ENCODE results near the gene ANKRD23. TPM values are rescaled to one million over a fixed set of nuclear protein-coding genes. Genes with fewer than 3 reads are reported as not detected.

The ANKRD23 gene
- polyA plus RNA-seq, 1 of the 3 experiments (the other 2 are of a cell fraction), result 3.1 TPM

DNA sequence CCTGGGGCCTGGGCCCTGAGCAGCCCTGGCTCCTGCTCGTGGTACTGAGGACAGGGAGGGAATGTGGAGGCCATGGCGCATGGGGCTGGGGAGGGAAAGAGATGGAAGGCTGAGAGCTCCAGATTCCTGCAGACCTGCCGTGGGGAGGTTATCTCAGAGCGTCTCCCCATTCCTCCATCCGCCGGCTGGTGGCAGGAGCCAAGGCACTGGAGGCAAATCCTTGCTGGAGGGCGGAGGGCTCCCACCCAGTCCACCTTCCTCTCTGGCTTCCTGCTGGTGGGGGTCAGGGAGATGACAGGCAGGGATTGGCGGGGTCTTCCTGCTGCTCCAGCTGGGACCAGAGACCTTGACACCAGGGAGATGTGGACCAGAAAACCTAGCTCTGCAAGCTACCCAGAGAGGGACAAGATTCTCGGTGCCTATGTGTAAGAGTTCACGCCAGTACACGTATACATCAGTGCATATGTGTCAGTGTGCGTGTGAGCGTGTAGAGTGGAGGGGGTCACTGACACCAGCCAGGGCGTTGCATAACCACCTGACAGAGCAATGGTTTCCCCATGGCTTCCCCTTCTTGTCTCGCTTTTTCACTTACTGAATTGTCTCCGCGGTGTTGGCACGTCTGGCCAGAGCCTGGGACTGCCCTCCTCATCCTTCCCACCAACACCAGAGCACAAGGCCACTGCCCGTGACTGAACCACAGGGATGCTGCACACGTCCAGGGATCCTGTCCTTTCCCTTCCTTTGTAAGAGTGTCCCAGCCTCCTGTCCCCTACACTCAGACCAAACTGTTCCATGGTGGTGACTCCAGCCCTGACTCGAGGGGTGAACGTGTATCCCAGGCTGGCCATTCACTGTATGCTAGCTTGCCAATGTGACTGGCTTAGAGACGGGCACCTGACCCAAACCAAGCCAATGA is 41.9 kb upstream of the ANKRD23 start:
- no peaks in the 10 kb centered on the region for H3K36me3 ChIP-seq (replicated peaks in 1 of 2; ENCODE audit: control insufficient read depth in 1 of 2, insufficient read depth in 2 of 2, low read length in 1 of 2)
- H3K4me1 ChIP-seq (ENCODE audit: control insufficient read depth in 1 of 2, insufficient read depth in 2 of 2, low read depth in 1 of 2, low read length in 1 of 2), result peaks cover 0 to 18% of the 10 kb centered on the region in 2 experiments; a peak in 2 of 4 replicates
- ChIA-PET POLR2A (no interaction called here), CTCF (interaction anchor here (1.2 to 3.0 kb wide), 4 partner anchors 17 to 76 kb away, joined by 3 to 6 read pairs (median 4); partner anchors contain the start of gene ANKRD39)
- no peak overlapping the region for H2AFZ ChIP-seq (ENCODE audit: low read depth)
- H3K9ac ChIP-seq, result no peak overlapping the region
- DNase-seq, result no peak
- H3K9me2 ChIP-seq, result no peaks in the 10 kb centered on the region
- H3K27ac ChIP-seq (ENCODE audit: low read depth in 2 of 2, low read length in 1 of 2), result no peak overlapping the region
- TF ChIP-seq RFX5 (IDR thresholded peaks at IDR 0.05; ENCODE audit: low read length), result no peak
- TF ChIP-seq, protein P1, sequence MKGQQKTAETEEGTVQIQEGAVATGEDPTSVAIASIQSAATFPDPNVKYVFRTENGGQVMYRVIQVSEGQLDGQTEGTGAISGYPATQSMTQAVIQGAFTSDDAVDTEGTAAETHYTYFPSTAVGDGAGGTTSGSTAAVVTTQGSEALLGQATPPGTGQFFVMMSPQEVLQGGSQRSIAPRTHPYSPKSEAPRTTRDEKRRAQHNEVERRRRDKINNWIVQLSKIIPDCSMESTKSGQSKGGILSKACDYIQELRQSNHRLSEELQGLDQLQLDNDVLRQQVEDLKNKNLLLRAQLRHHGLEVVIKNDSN (IDR thresholded peaks at IDR 0.05; ENCODE audit: borderline replicate concordance, low read depth), result no peak
- TF ChIP-seq FOXM1 (IDR thresholded peaks at IDR 0.05; ENCODE audit: low read depth), result no peak
- TF ChIP-seq NRF1 (IDR thresholded peaks at IDR 0.05; ENCODE audit: low read depth, low read length), result no peak
- TF ChIP-seq, protein P2, sequence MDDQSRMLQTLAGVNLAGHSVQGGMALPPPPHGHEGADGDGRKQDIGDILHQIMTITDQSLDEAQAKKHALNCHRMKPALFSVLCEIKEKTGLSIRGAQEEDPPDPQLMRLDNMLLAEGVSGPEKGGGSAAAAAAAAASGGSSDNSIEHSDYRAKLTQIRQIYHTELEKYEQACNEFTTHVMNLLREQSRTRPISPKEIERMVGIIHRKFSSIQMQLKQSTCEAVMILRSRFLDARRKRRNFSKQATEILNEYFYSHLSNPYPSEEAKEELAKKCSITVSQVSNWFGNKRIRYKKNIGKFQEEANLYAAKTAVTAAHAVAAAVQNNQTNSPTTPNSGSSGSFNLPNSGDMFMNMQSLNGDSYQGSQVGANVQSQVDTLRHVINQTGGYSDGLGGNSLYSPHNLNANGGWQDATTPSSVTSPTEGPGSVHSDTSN (IDR thresholded peaks at IDR 0.05), result no peak
- no peak for TF ChIP-seq FOSL2 (IDR thresholded peaks at IDR 0.05; ENCODE audit: borderline replicate concordance, low read depth)
- no peak for TF ChIP-seq SIN3A (IDR thresholded peaks at IDR 0.05; ENCODE audit: borderline replicate concordance, low read depth, low read length)
- TF ChIP-seq, protein P3, sequence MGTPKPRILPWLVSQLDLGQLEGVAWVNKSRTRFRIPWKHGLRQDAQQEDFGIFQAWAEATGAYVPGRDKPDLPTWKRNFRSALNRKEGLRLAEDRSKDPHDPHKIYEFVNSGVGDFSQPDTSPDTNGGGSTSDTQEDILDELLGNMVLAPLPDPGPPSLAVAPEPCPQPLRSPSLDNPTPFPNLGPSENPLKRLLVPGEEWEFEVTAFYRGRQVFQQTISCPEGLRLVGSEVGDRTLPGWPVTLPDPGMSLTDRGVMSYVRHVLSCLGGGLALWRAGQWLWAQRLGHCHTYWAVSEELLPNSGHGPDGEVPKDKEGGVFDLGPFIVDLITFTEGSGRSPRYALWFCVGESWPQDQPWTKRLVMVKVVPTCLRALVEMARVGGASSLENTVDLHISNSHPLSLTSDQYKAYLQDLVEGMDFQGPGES (IDR thresholded peaks at IDR 0.05; ENCODE audit: low read depth, low read length), result no peak
- no peak for TF ChIP-seq FOXJ3 (CRISPR knock-in tag; IDR thresholded peaks at IDR 0.05)
- no peak for TF ChIP-seq GATA2 (CRISPR knock-in tag; IDR thresholded peaks at IDR 0.05)
- TF ChIP-seq, protein P4, sequence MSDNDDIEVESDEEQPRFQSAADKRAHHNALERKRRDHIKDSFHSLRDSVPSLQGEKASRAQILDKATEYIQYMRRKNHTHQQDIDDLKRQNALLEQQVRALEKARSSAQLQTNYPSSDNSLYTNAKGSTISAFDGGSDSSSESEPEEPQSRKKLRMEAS (IDR thresholded peaks at IDR 0.05; ENCODE audit: low read depth), result no peak
- TF ChIP-seq, protein P5, sequence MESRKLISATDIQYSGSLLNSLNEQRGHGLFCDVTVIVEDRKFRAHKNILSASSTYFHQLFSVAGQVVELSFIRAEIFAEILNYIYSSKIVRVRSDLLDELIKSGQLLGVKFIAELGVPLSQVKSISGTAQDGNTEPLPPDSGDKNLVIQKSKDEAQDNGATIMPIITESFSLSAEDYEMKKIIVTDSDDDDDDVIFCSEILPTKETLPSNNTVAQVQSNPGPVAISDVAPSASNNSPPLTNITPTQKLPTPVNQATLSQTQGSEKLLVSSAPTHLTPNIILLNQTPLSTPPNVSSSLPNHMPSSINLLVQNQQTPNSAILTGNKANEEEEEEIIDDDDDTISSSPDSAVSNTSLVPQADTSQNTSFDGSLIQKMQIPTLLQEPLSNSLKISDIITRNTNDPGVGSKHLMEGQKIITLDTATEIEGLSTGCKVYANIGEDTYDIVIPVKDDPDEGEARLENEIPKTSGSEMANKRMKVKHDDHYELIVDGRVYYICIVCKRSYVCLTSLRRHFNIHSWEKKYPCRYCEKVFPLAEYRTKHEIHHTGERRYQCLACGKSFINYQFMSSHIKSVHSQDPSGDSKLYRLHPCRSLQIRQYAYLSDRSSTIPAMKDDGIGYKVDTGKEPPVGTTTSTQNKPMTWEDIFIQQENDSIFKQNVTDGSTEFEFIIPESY (IDR thresholded peaks at IDR 0.05; ENCODE audit: borderline replicate concordance, low read depth), result no peak
- TF ChIP-seq EZH2phosphoT487 (IDR thresholded peaks at IDR 0.05; ENCODE audit: borderline replicate concordance, low read depth), result no peak
- no peaks in the 10 kb centered on the region for H3F3A ChIP-seq (replicated peaks; ENCODE audit: insufficient read depth)
- H4K20me1 ChIP-seq (ENCODE audit: insufficient read depth), result no peaks in the 10 kb centered on the region
- H3K9me3 ChIP-seq, result no peaks in the 10 kb centered on the region
- H3K4me3 ChIP-seq (ENCODE audit: low read depth in 2 of 2, low read length in 1 of 2), result no peak overlapping the region
- no peak overlapping the region for H3K4me2 ChIP-seq
- WGBS (ENCODE audit: low lambda C conversion rate), result 76% methylated on average over 18 of the region's 23 CpGs
- no peaks in the 10 kb centered on the region for H3K27me3 ChIP-seq (ENCODE audit: insufficient read depth)
- H3K79me2 ChIP-seq (ENCODE audit: insufficient read depth), result no peaks in the 10 kb centered on the region
